Adrenal gland (tissue), 5 donors: ENCODE measurements around the gene MROH2A.

Experiments used
- POLR2A ChIP-seq, 2 donors: fragments of 450-650 bp; IDR thresholded peaks; one replicate each; pipeline ENCODE4 v1.6.1; 2017; ENCODE audit warnings: antibody characterized with exemption in 2 of 2, mild to moderate bottlenecking in 2 of 2, moderate library complexity in 1 of 2
- TF ChIP-seq, protein P1 (sequence below), 6 experiments: fragments of 450-650 bp in 4 of 6; fragments of 200-600 bp in 2 of 6; sonication (generic) in 1 of 6; IDR thresholded peaks; 1 replicate in 5 of 6; 2 replicates in 1 of 6; pipeline versions ENCODE4 v1.5.1 to v1.8.0; 2016 to 2021; ENCODE audit warnings: antibody characterized with exemption in 6 of 6, mild to moderate bottlenecking in 2 of 6, moderate library complexity in 1 of 6
- donor health status: DM: no; HTN: no; CAD: no.

- TF ChIP-seq, protein P1, sequence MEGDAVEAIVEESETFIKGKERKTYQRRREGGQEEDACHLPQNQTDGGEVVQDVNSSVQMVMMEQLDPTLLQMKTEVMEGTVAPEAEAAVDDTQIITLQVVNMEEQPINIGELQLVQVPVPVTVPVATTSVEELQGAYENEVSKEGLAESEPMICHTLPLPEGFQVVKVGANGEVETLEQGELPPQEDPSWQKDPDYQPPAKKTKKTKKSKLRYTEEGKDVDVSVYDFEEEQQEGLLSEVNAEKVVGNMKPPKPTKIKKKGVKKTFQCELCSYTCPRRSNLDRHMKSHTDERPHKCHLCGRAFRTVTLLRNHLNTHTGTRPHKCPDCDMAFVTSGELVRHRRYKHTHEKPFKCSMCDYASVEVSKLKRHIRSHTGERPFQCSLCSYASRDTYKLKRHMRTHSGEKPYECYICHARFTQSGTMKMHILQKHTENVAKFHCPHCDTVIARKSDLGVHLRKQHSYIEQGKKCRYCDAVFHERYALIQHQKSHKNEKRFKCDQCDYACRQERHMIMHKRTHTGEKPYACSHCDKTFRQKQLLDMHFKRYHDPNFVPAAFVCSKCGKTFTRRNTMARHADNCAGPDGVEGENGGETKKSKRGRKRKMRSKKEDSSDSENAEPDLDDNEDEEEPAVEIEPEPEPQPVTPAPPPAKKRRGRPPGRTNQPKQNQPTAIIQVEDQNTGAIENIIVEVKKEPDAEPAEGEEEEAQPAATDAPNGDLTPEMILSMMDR (IDR thresholded peaks at IDR 0.05) = no peak
- no peak for TF ChIP-seq POLR2A (IDR thresholded peaks at IDR 0.05)
These were observed 62.4 kb downstream of the MROH2A start for GRCh38 chr2:233840520-233840919.
